HG02642 (cell line): ENCODE results near the gene PPP2R3A.

ENCODE experiments used
- ATAC-seq: cut with Tn5 transposase; IDR thresholded peaks from one replicate; pipeline ENCODE4 v1.9.1; 2021; ENCODE audit warnings: mild to moderate bottlenecking; ENCODE audit not compliant: unreplicated experiment, poor library complexity

PPP2R3A gene

DNA sequence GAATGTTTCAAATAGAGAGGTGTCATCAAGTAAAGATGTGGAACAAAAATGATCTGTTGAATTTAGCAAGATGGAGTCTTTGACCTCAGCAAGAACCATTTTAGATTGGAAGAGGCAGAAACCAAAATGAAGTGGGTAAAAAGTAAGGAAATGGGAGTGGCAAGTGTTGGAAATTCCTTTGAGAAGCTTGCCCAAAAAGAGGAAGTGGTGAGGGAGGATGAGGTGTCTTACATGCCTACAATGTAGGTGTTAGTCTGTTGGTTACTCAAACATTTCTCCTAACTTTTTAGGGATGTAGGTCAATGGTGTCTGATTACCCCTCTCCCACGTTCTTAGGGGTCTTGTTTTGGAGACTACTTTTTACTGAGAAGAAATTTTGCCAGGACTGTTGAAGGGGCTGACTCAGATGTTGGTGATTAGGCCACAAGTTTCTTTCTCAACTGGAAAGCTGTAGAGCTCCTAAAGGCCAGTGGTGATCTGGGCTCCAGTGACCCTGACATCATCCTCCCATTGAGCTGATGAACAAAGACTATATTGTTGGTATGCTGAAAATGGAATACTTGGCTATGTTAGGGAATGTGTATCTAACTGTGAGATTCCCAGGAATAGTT lies 5.1 kb downstream of the PPP2R3A start:
- no peak for ATAC-seq

DNA sequence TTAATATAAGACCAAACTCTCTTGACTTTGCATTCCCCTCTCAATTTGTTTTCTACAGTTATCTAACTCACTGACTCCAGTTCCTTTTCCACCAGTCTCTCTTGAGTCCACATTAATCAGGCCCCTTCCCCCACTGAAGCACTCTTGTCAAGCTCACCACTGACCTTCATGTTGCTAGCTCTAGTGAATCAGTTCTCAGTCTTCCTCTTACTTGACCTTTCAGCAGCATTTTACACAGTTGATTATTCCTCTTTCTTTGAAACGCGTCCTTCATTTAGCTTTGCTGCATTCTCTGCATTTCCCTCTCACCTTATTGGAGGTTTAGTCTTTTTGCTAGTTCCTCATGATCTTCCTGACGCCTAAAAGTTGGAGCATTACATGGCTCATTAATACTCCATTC lies 8.3 kb downstream of the PPP2R3A start:
- ATAC-seq = no peak

GRCh38 chr3:135975053-135975452 lies 9.5 kb downstream of the PPP2R3A start:
- ATAC-seq = no peak

DNA sequence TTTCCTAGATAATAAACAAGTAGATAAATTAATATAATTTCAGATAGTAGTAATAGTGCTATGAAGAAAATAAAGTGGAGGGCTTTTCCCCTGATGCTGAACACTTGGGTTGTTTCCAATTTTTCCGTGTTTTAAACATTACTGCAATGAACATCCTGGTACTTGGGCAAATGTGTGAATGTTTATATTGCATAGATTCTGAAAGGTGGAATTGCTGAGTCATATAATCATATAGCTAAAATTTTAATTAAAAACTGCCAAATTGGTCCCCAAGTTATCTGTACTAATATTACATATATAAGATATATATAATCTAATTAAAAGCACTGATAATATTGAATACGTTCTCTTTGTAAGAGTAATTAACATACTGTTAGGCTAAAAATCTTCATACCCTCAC lies 10.0 kb downstream of the PPP2R3A start:
- ATAC-seq = no peak

DNA sequence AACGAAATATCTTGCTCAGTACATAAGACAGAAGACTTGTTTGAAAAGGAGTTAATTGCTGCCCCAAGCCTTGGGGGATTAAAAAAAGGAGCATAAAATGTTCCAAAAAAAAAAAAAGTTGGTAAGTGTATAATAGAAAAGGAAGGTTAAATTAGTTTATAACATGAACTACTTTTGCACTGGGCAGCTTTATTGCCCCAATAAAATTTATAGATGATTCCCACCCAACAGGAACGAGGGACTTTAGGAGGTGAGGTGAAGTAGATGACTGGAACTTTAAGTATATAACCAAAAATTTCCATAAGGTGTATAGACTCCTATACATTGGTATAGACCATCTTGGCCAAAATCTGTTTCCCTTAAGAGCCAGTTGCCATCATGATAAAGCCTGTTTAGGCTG lies 14.8 kb downstream of the PPP2R3A start:
- no peak for ATAC-seq

DNA sequence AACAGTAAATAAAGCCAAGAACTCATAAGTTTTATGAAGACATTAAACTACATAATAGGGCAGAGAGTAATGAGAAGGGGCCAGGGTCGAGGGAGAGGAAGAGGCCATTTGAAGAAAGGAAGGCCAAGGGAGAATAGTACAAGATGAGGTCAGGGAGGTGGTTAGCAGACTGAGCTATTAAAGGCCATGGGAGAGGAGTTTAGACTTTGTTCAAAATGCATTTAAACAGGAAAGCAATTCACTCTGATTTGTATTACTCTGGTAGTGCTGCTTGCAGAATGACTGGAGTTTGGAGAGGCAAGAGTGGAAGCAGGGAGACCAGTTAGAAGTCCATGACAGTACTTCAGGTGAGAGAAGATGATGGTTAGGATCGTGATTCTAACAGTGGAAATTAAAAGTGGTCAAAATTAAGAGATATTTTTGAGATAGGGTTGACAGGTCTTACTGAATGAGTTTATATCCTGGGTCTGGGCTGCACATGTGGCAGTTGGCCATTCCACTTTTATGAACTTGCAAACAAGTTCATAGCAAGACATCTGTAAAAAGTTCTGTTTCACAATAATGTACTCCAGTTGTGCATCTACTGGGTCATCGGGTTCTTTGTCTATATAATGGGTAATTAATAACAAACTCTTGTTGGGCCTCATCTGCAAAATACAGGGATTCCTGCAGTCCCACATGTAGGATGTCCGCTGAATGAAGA lies 16.3 kb downstream of the PPP2R3A start:
- ATAC-seq = no peak

- ATAC-seq = no peak
These were observed 16.9 kb downstream of the PPP2R3A start for GRCh38 chr3:135982404-135982761.

DNA sequence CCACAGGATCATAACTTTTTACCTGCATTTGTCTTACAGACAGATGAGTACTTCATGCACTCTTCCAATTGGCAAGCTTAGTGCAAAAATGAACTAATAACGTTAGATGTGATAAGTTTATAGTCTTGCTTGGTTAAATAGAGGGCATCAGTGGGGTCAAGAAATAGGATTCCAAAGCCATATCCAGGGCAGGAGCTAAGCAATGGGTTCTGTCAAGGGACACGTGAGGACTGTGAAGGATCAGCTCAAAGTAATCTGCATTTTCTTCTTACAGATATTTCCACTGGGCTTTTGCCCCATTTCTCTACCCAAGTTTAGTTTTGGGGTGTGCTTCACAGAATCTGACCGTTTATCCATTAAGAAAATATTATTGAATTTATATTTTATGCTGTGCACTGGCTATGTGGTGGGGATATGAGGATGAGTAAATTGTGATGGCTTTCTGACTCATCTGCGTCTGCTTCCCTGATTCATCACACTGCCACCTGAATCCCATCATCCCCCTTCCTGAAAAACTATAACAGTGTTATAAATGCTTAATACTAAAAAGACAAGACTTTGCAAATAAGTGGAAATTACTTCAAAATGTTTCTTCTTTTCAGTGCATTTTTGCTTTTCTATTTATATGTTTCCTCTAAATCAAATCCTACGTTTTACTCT lies 17.5 kb downstream of the PPP2R3A start:
- no peak for ATAC-seq

DNA sequence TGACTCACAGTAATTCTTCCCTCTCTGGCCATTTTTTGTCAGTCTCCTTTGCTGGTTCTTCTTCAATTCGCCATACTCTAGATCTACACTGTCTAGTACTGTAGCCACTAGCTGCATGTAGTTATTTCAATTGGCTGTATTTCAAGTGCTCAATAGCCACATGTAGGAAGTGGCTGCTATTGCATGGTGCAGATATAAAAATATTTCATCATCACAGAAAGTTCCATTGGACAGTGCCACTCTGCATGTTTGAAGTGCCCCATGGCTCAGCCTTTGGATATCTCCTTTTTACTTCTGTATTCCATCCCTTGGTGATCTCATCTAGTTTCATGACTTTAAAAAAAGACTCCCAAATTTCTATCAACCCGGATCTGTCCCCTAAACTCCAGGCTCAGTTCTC lies 22.1 kb downstream of the PPP2R3A start:
- ATAC-seq = no peak

DNA sequence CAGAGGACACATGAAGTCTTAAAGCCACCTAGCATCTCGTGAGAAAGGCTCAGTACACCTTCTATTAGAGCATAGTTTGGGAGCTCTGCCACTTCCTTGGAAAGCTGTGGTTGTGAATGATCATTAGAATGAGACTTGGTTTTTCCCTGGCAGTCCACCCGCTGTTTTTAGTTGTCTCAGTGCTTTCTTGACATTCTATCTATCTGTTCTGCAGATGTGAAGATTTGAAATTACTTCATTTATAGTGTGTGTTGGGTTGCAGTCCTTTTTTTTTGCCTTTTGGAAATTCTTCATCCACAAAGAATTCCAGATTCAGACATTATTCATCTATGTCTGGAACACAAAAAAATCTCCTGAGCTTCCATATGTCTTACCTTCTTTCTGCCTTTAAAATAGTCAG lies 23.7 kb downstream of the PPP2R3A start:
- ATAC-seq = no peak

DNA sequence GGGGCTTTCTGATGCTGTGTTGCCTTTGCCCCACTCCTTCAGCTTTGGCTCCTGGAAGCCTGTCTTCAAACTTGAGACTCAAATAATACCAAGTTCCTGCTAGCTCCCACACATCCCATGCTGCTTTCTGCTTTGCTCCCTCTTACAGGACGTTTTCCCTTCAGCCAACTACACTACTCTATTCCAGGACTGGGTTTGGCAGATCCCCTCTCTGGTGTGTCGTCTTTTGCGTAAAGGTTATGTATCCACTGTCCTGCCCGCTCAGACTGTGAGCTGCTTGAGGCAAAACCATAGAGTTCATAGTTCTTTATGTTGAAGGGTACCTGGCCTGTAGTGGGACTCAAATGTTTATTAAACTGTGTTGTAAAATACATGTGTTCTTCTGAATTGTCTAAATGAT lies 25.4 kb downstream of the PPP2R3A start:
- ATAC-seq = no peak

DNA sequence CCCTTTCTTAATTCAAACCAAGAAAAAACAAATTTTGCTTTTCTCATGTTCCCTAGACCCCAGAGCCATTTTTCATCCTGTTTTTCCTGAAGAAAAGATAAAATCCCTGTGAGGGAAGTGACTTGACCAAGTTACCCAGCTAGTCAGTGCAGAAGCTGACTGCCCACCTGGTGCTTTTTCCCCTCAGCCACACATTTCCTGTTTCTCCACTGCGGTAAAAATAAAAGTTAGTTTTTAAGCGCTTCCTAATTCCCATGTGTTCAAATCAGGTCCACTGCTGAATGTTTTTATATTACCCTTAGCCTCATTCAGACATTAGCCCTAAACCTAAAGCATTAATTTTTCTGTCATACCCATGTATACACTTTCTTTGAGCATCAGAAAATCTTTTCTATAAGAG lies 26.1 kb downstream of the PPP2R3A start:
- ATAC-seq = no peak

GRCh38 chr3:135992072-135992471 lies 26.5 kb downstream of the PPP2R3A start:
- no peak for ATAC-seq

DNA sequence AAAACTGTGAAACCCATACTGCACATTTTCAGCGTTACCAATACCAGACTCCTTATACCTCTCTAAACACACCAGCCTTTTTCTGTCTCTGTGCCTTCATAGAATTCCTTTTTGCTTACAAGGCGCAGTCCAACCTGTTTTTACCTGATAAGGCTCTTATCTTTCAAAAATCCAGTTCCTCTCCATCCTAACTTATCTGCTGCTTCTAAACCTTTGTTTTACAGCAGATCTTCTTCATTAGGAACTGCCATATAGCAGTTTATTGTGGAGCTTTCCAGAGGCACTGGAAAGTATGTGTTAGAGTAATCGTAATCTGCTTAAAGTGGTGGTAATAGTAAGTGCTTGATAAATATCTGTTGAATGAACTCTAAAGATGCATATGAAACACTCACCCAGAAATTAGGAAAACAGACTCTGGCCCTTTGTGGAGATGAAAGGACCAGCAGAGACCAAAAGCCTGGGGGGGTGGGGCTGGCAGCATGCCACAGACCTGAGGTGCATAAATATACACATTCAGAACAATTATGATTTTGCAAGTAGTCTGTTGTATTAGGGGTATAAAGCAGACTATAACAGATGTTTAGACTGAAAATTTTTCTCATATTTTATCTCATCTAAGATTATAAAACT lies 29.3 kb downstream of the PPP2R3A start:
- ATAC-seq = no peak

DNA sequence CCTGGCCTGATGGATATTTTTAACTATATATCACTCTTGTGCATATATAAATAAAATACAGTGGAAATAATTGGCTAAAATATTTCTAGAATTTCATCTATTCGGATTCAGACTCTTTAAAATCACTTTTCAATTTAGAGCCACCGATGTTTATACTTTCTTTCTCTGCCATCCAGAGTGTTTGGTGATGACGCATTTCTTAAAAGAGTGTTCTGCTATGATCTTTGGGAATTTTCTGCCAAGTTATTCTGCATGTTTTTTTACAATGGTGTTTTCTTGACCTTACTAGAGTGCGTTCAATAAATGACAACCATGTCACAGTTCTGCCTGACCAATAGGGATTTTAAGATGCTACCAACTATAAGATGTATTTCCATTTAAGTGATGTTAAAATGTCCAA lies 30.2 kb downstream of the PPP2R3A start:
- no peak for ATAC-seq

DNA sequence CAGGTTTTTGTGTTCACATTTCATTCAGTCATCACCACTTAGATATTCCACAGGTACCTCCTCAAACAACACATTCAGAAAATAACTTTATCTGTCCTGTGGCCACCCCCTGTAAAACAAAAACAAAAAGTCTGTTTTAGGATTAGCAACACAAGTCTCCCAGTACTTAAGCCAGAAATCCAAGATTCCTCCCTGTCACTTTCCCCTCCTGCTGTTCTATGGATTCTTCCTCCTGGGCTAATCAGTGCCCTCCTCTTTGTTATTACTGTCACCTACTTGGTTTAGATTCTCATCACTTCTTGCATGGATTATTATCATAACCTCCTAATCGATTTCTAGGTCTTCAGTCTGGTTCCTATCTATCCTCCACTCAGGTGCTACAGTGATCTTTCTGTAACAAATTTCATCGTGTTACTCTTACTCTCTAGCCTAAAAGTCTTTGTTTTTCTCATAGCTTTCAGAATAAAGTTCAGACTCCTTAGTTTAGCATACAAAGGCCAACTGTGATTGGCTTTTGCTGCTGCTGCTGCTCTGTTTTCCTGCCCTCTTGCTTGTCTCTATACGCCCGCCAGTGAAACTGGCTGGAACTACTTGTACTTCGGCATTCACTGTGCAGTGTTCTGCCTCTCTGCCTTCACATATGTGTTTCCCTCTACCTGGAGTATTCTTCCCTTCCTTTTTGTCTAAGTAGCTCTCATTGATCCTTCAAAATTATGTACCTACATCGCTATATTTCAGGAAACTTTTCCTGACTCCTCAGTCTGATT lies 32.2 kb downstream of the PPP2R3A start:
- ATAC-seq = no peak

DNA sequence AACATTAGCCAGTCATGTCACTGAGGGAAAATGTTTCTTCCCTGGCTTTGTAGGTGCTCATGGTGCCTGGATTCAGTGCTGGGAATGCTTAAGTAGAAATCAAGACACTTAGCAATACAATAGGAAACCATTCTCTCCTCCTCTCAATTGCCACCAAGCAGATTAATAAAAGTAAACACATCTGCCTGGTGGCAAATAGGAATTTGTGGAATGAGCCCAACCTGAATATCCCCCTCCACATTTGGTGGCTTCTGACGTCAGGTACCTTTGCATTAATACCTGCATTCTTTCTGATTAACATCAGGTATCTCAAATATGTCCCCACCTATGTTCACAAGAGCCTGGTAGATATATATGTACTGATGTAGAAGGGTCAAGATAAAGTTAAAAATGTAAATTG lies 42.7 kb downstream of the PPP2R3A start:
- ATAC-seq = no peak

- ATAC-seq = no peak
These were observed 43.4 kb downstream of the PPP2R3A start for GRCh38 chr3:136008732-136009470.

- no peak for ATAC-seq
These were observed 53.3 kb downstream of the PPP2R3A start for GRCh38 chr3:136018876-136019275.

GRCh38 chr3:136021803-136022202 lies 56.3 kb downstream of the PPP2R3A start:
- no peak for ATAC-seq
